Keratinocyte (primary cell): ENCODE measurements around the gene NR5A1. TPM values are rescaled to one million over a fixed set of nuclear protein-coding genes. Genes with fewer than 3 reads are reported as not detected.

Experiments
- DNase-seq: peaks from one replicate; pipeline ENCODE4 v3.0.0-alpha.2; 2011; ENCODE audit warnings: low read depth, missing footprints, low spot score
- FAIRE-seq: peaks from 2 replicates; lab custom pipeline; 2011; peaks lifted over from hg19 to GRCh38; lab: Jason Lieb, UNC
- H2AFZ ChIP-seq: 2 replicates; pipeline ENCODE4 v1.6.0; 2012; ENCODE audit warnings: low read length, control low read depth, inconsistent platforms; ENCODE audit not compliant: control insufficient read depth
- H3K27ac ChIP-seq: 2 replicates; pipeline ENCODE4 v1.5.1; 2011; ENCODE audit warnings: low read length; ENCODE audit not compliant: control insufficient read depth, insufficient read depth
- H3K27me3 ChIP-seq: 3 replicates; pipeline ENCODE4 v1.6.0; 2011; ENCODE audit warnings: low read length; ENCODE audit not compliant: control insufficient read depth, insufficient read depth; ENCODE audit errors: extremely low read depth
- H3K36me3 ChIP-seq, 2 experiments: 2 replicates in 1 of 2; 3 replicates in 1 of 2; pipeline ENCODE4 v1.5.1; 2011; ENCODE audit warnings: low read length in 2 of 2, mild to moderate bottlenecking in 1 of 2; ENCODE audit not compliant: control insufficient read depth in 2 of 2, insufficient read depth in 2 of 2; ENCODE audit errors: extremely low read depth in 1 of 2
- H3K4me1 ChIP-seq: 3 replicates; pipeline ENCODE4 v1.5.1; 2011; ENCODE audit warnings: low read length; ENCODE audit not compliant: control insufficient read depth, insufficient read depth; ENCODE audit errors: extremely low read depth
- H3K4me2 ChIP-seq: 3 replicates; pipeline ENCODE4 v1.6.0; 2011; ENCODE audit warnings: low read depth, low read length; ENCODE audit not compliant: control insufficient read depth, insufficient read depth; ENCODE audit errors: extremely low read depth
- H3K4me3 ChIP-seq, 3 experiments: fragments of 200-600 bp in 1 of 3; sonication (generic) in 1 of 3; 2 replicates in 2 of 3; 3 replicates in 1 of 3; pipeline ENCODE4 v1.5.1; 2011 to 2016; ENCODE audit warnings: low read length in 3 of 3, mild to moderate bottlenecking in 3 of 3, control low read depth in 2 of 3, inconsistent platforms in 1 of 3, low read depth in 1 of 3, mixed read lengths in 1 of 3, mixed run types in 1 of 3, moderate library complexity in 1 of 3; ENCODE audit not compliant: control insufficient read depth in 2 of 3, insufficient read depth in 2 of 3; ENCODE audit errors: extremely low read depth in 1 of 3
- H3K79me2 ChIP-seq: 2 replicates; pipeline ENCODE4 v1.6.0; 2012; ENCODE audit warnings: low read length; ENCODE audit not compliant: control insufficient read depth, insufficient read depth
- H3K9ac ChIP-seq: 3 replicates; pipeline ENCODE4 v1.6.0; 2011; ENCODE audit warnings: low read length; ENCODE audit not compliant: control insufficient read depth, insufficient read depth; ENCODE audit errors: extremely low read depth
- H3K9me1 ChIP-seq: 3 replicates; pipeline ENCODE4 v1.6.0; 2011; ENCODE audit warnings: low read length; ENCODE audit not compliant: control insufficient read depth, insufficient read depth; ENCODE audit errors: extremely low read depth
- H3K9me3 ChIP-seq: 2 replicates; pipeline ENCODE4 v1.5.1; 2012; ENCODE audit warnings: low read depth, low read length; ENCODE audit not compliant: control insufficient read depth
- H4K20me1 ChIP-seq: 3 replicates; pipeline ENCODE4 v1.6.0; 2011; ENCODE audit warnings: low read length; ENCODE audit not compliant: control insufficient read depth, insufficient read depth; ENCODE audit errors: extremely low read depth
- CTCF ChIP-seq, 3 experiments: IDR thresholded peaks in 1 of 3; conservative IDR thresholded peaks in 1 of 3; optimal IDR thresholded peaks in 1 of 3; 2 replicates in 2 of 3; 3 replicates in 1 of 3; pipeline versions ENCODE3 to v1.5.1; 2011; ENCODE audit warnings: low read length in 3 of 3, mild to moderate bottlenecking in 3 of 3, moderate library complexity in 2 of 3, control low read depth in 1 of 3, inconsistent platforms in 1 of 3; ENCODE audit not compliant: insufficient read depth in 2 of 3; ENCODE audit errors: extremely low read depth in 1 of 3
- EZH2 ChIP-seq: IDR thresholded peaks from one replicate; pipeline ENCODE4 v1.6.1; 2012; ENCODE audit warnings: inconsistent platforms, mild to moderate bottlenecking, low read length, moderate library complexity
- dilution Hi-C: fragments of 300-500 bp; cut with MboI; formaldehyde crosslinking; loops from one replicate; pipeline ENCODE4 v1.7.0; 2020; ENCODE audit warnings: low sequenced_read_pairs; ENCODE audit not compliant: extremely low pct_ligation_motif_present
- polyA plus RNA-seq, 5 experiments: library from polyadenylated mRNA; depleted of rRNA in 3 of 5; stranded (reverse) in 3 of 5; stranded (forward) in 1 of 5; unstranded in 1 of 5; fragments of >200 nt; gene quantifications; 1 replicate in 1 of 5; 2 replicates in 3 of 5; 3 replicates in 1 of 5; pipeline versions ENCODE4 v1.2.1 to v1.2.3, GENCODE V29; 2011 to 2012; ENCODE audit warnings: missing spikeins in 2 of 5, low read depth in 1 of 5, low replicate concordance in 1 of 5

Gene NR5A1
- polyA plus RNA-seq, 1 donor (not counting 4 experiments of a cell fraction or from before 2014, with no cell fraction given) = not detected

- FAIRE-seq = peak; percentile 23
Observed at GRCh38 chr9:124436320-124436719, 70.9 kb downstream of the NR5A1 start.

More at GRCh38 chr9:124436320-124436719, 70.9 kb downstream of the NR5A1 start:
- no peaks in the 10 kb centered on the region for H3K9me3 ChIP-seq
- no peaks in the 10 kb centered on the region for H3K27me3 ChIP-seq
- no peaks in the 10 kb centered on the region for H3K9me1 ChIP-seq
- H3K4me3 ChIP-seq = no peak overlapping the region
- DNase-seq = no peak
- peak overlapping the region; percentile 49 for H3K4me2 ChIP-seq
- no peak overlapping the region for H3K27ac ChIP-seq
- H3K79me2 ChIP-seq = no peaks in the 10 kb centered on the region
- H4K20me1 ChIP-seq = no peaks in the 10 kb centered on the region
- peaks cover 12% of the 10 kb centered on the region for H3K4me1 ChIP-seq
- dilution Hi-C loops = no loop called here
- H3K36me3 ChIP-seq = no peaks in the 10 kb centered on the region
- no peak overlapping the region for H3K9ac ChIP-seq
- TF ChIP-seq CTCF (optimal IDR thresholded peaks at IDR 0.05 in 1 of 3, IDR thresholded peaks at IDR 0.05 in 1 of 3, conservative IDR thresholded peaks at IDR 0.05 in 1 of 3; ENCODE audit: extremely low read depth in 1 of 3, insufficient read depth in 2 of 3, low read length in 3 of 3) (no peak), EZH2 (no peak)
- no peak overlapping the region for H2AFZ ChIP-seq

Other genes with a start within 250 kb of the NR5A1 start
- 43.5 to 62.3 TPM (median 56.4 TPM) in 3 replicates for gene NEK6, start 249.4 kb downstream of the NR5A1 start, polyA plus RNA-seq
- 353 to 388 TPM (median 360 TPM) in 3 replicates for gene PSMB7, start 92.0 kb downstream of the NR5A1 start, polyA plus RNA-seq
- gene ADGRD2, start 56.9 kb downstream of the NR5A1 start, polyA plus RNA-seq = 0.04 TPM in 1 of 3 replicates, not detected in the others